HFF-Myc (cell line): ENCODE data around the gene TRABD2B.
"Not testable (repeated sequence)": the region's sequence is repeated elsewhere in the genome, so short reads cannot be mapped to it uniquely, and the experiment has no call there.

Experiments
- DNase-seq: peaks from one replicate; pipeline ENCODE4 v3.0.0-alpha.2; 2011; ENCODE audit warnings: low read depth; ENCODE audit errors: extremely low read depth
- H3K4me3 ChIP-seq: replicated peaks from 2 replicates; pipeline ENCODE4 v1.5.1; 2011; ENCODE audit warnings: low read depth, mild to moderate bottlenecking, control low read depth, low read length
- TF ChIP-seq, protein P1 (sequence below): IDR thresholded peaks from 2 replicates; pipeline ENCODE4 v1.5.1; 2012; ENCODE audit warnings: mild to moderate bottlenecking, low read depth, low read length, control low read depth; ENCODE audit errors: missing control alignments

Gene TRABD2B

DNA sequence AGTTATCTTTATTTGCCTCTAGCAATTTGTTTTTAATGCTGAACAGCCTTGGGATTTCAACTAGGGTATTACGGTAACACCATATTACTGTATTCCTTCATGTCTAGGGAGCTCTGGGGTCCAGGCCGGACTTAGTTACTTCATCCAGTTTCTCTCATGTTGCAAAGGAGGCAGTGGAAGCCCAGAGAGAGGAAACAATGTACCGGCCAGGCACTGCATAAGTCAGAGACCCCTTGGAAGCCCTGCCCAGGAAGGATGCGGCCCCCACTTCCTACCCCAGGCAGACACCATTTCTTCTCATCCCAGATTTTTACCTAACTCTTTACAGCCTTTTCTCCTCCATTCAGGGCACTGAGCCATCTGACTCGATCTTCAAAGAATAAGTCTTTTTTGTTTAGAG, 32.5 kb downstream of the TRABD2B start:
- no peak overlapping the region for H3K4me3 ChIP-seq
- DNase-seq, result no peak
- TF ChIP-seq, protein P1, sequence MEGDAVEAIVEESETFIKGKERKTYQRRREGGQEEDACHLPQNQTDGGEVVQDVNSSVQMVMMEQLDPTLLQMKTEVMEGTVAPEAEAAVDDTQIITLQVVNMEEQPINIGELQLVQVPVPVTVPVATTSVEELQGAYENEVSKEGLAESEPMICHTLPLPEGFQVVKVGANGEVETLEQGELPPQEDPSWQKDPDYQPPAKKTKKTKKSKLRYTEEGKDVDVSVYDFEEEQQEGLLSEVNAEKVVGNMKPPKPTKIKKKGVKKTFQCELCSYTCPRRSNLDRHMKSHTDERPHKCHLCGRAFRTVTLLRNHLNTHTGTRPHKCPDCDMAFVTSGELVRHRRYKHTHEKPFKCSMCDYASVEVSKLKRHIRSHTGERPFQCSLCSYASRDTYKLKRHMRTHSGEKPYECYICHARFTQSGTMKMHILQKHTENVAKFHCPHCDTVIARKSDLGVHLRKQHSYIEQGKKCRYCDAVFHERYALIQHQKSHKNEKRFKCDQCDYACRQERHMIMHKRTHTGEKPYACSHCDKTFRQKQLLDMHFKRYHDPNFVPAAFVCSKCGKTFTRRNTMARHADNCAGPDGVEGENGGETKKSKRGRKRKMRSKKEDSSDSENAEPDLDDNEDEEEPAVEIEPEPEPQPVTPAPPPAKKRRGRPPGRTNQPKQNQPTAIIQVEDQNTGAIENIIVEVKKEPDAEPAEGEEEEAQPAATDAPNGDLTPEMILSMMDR, result no peak

DNA sequence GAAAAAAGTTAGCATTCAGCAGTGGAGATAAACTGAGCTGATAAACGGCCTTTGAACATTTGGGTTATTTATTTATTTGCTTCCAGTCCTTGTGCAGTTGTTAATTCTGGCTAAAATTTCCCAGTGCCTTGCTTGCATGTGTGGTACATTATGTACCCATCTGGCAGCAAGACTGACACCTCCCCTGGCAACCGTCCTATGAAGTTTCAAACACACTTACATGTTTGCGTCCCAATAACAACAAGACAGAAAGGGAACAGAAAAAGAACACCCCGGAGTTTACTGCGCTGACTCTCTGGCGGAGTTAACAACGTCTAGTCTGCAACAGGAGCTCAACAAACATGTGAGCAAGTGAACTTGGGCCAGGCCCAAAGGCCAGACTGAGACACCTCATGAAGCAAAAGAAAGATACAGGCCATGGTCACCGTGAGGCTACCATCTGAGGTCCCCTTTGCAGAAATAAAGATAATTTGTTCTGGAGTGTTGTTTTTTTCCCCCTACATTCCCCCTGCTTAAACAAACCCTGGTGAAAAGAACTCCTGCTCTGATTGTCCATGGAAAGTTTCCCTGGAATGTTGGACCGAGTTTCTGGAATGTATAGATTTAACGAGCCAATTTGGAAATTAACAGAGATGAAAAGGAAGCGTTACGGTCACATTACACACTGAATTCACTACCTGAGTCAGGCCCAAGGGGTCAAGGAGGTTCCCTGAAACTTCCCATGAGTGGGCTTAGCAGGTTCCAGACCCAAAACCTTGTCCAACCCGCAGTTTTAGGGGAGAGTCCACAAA, 33.4 kb downstream of the TRABD2B start:
- TF ChIP-seq, protein P1, result no peak
- H3K4me3 ChIP-seq, result no peak overlapping the region
- no peak for DNase-seq

DNA sequence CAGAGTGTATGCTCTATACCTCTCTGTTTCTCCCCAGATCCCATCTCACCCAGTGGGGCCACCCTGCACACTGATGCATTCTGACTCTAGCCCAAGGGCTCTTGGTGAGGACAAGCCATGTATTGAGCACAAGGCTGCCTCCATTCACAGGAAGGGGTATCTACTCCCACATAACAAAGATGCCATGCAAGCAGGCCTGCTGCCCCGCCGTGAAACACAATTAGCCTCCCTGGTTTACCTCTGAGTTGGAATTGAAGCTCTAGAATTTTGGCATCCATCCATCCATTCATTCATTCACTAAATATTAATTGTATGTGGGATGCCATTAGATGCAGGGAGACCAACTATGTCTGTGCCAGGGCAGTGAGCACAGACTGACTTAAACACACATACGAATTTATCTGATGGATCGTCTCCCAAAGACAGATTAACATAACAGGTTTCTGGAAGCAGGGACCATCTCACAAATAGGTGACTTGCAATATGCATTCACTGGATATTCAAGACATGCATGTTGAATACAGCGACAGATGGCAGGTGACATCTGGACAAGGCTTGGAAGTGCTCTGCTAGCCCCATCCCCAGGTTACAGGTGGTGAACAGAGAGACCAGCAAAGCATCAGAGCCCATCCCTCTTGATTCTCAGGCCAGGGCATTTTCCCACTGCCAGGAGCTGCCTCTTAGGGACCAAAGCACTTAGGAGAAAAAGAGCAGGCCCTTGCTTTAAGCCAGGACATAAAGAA, 34.3 kb downstream of the TRABD2B start:
- H3K4me3 ChIP-seq, result no peak overlapping the region
- DNase-seq, result no peak
- TF ChIP-seq, protein P1, result no peak

DNA sequence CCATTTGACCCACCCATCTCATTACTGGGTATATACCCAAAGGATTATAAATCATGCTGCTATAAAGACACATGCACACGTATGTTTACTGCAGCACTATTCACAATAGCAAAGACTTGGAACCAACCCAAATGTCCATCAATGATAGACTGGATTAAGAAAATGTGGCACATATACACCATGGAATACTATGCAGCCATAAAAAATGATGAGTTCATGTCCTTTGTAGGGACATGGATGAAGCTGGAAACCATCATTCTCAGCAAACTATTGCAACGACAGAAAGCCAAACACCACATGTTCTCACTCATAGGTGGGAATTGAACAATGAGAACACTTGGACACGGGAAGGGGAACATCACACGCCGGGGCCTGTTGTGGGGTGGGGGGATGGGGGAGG, 35.4 kb downstream of the TRABD2B start:
- not testable (repeated sequence) for H3K4me3 ChIP-seq, DNase-seq

DNA sequence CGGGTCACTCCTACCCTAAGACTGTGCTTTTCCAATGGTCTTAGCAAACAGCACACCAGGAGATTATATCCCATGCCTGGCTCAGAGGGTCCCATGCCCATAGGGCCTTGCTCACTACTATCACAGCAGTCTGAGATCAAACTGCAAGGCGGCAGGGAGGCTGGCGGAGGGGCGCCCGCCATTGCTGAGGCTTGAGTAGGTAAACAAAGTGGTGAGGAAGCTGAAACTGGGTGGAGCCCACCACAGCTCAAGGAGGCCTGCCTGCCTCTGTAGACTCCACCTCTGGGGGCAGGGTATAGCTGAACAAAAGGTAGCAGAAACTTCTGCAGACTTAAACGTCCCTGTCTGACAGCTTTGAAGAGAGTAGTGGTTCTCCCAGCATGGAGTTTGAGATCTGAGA, 40.7 kb downstream of the TRABD2B start:
- H3K4me3 ChIP-seq, DNase-seq: not testable (repeated sequence)

DNA sequence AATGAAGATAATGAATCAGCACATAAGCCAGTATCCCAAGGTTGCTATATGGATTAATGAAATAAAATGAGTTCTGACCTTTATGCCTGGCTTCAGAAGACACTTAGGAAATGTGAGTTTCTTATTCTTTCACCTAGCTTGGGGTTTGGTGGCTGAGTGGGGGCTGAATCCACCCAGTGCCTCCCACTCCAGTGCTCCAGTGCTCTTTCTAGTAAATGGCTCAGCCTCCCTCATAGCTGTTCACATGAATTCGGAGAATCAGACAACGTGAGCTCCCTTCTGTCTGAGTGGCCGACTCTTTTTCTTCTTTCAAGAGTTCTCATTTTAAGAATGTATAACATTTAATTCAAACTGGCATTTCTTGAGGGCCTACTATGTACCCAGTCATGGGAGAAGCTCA, 43.5 kb downstream of the TRABD2B start:
- H3K4me3 ChIP-seq, result no peak overlapping the region
- no peak for DNase-seq
- TF ChIP-seq, protein P1, result no peak

DNA sequence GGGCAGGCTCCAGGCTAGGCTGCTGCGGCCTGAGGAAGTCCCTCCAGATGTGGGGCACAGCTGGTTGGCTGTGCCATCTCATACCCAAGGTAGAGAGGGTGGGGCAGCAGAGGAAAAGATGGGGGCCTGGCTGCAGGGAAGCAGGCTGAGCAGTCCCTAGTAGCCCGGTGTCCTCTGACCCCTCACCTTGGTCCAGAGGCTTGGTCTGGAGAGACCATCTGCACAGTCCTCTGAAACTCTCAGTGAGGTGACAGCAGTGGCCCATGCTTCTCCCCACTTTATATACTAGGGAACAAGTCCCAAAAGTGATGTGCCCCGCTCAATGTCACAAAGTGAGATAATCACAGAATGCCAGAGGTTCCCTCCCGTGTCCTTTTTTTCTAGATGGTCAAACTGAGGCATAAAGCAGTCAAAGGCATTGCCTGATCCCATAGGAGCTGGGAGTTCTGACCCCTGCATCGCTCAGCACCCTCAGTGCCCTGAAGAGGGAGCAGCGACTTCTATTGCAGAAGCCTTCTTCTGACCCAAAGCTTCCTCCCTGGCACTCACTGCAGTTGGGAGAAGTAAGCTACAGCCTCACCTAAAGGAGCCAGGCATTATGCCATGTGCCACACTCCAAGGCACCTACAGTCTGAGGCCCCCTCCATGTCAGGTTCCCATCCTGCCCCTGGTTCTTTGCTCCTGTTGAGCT, 45.5 kb downstream of the TRABD2B start:
- TF ChIP-seq, protein P1, result no peak
- H3K4me3 ChIP-seq, result no peak overlapping the region
- DNase-seq, result no peak
